AG04449 (cell line): ENCODE results near the gene COPA.

Experiments
- CTCF ChIA-PET: fragments of 350-600 bp; formaldehyde crosslinking; extraction: SDS; loops from one replicate; lab custom pipeline; 2021; ENCODE audit warnings: antibody characterized with exemption; lab: Yijun Ruan, JAX
- POLR2A ChIA-PET: fragments of 400-600, 350-600 bp; formaldehyde crosslinking; extraction: SDS; loops from one replicate; lab custom pipeline; 2020; ENCODE audit warnings: antibody characterized with exemption, inconsistent platforms; lab: Yijun Ruan, JAX
- DNase-seq: peaks from one replicate; pipeline ENCODE4 v3.0.0-alpha.2; 2010; ENCODE audit warnings: low read depth, low spot score
- H3K4me3 ChIP-seq: 2 replicates; pipeline ENCODE4 v1.5.1; 2011; ENCODE audit warnings: low read depth, mild to moderate bottlenecking, control low read depth, low read length
- CTCF ChIP-seq: IDR thresholded peaks from one replicate; pipeline ENCODE4 v1.5.1; 2011; ENCODE audit warnings: mild to moderate bottlenecking, moderate library complexity, low read length, control low read depth, inconsistent platforms; ENCODE audit not compliant: insufficient read depth; ENCODE audit errors: missing control alignments

COPA gene

GRCh38 chr1:160239582-160240299, 103.3 kb downstream of the COPA start:
- POLR2A ChIA-PET = interaction anchor here (0.7 to 1.9 kb wide), 3 partner anchors 13 to 19 kb away, joined by 3 to 4 read pairs (median 3); no protein-coding TSS in a partner anchor
- CTCF ChIA-PET = interaction anchor here (1.1 to 7.7 kb wide), 9 partner anchors 10 to 139 kb away, joined by 3 to 98 read pairs (median 9); no protein-coding TSS in a partner anchor
- no peak for DNase-seq
- H3K4me3 ChIP-seq = no peak overlapping the region
- TF ChIP-seq CTCF = no peak
